ENCODE measurements around the gene ARL6IP1. TPM values are rescaled to one million over a fixed set of nuclear protein-coding genes. Genes with fewer than 3 reads are reported as not detected.

The ARL6IP1 gene
- total and polyA plus RNA-seq, 8 donors, result 97.6 to 360 (median 214) TPM

DNA sequence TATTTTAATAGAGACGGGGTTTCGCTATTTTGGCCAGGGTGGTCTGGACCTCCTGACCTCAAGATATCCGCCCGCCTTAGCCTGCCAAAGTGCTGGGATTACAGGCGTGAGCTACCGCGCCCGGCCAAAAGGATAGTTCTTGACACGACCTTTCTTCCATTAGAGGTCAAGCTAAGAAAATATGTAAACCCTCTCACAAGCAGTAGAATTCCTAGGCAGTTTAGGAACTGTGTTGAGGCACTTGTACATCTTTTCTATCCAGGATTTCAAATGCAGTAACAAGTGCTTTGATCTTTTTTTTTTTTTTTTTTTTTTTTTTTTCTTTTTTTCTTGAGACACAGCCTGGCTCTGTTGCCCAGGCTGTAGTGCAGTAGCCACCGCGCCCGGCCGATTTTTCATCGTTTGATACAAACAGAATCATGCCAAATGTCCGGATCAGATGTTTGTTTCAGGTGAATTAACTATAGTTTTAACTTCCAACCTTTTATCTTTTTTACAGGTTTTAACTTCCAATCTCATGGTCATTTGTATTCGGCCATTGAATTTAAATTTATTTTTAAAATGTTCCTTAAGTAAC is 1.5 kb upstream of the ARL6IP1 start:
- ATAC-seq, result no peak
- intact Hi-C loops (cut with DNase I), result no loop called here
- peaks cover 9 to 61% of the 10 kb centered on the region in 2 donors for H3K4me1 ChIP-seq

GRCh38 chr16:18800775-18801144 is 589 bp downstream of the ARL6IP1 start:
- peak; percentile 2 for ATAC-seq
- TF ChIP-seq, protein P1, sequence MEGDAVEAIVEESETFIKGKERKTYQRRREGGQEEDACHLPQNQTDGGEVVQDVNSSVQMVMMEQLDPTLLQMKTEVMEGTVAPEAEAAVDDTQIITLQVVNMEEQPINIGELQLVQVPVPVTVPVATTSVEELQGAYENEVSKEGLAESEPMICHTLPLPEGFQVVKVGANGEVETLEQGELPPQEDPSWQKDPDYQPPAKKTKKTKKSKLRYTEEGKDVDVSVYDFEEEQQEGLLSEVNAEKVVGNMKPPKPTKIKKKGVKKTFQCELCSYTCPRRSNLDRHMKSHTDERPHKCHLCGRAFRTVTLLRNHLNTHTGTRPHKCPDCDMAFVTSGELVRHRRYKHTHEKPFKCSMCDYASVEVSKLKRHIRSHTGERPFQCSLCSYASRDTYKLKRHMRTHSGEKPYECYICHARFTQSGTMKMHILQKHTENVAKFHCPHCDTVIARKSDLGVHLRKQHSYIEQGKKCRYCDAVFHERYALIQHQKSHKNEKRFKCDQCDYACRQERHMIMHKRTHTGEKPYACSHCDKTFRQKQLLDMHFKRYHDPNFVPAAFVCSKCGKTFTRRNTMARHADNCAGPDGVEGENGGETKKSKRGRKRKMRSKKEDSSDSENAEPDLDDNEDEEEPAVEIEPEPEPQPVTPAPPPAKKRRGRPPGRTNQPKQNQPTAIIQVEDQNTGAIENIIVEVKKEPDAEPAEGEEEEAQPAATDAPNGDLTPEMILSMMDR (IDR thresholded peaks at IDR 0.05), result no peak
- intact Hi-C loops (cut with DNase I), result no loop called here
- DNase-seq, result peak in 1 of 4 donors; percentile 19
- H3K4me1 ChIP-seq, result peaks cover 9 to 62% of the 10 kb centered on the region in 2 donors
- H3K9me3 ChIP-seq, result no peaks in the 10 kb centered on the region
- H3K36me3 ChIP-seq, result peaks cover 0 to 17% of the 10 kb centered on the region in 2 donors
- no peaks in the 10 kb centered on the region for H3K27me3 ChIP-seq
- H3K4me3 ChIP-seq, result peak overlapping the region; percentile 56 to 95
- peak overlapping the region; percentile 68 to 88 for H3K27ac ChIP-seq

More for the DNA sequence above, 1.5 kb upstream of the ARL6IP1 start:
- no peak overlapping the region for H3K4me3 ChIP-seq
- TF ChIP-seq, protein P1 (IDR thresholded peaks at IDR 0.05), result no peak
- no peaks in the 10 kb centered on the region for H3K9me3 ChIP-seq
- H3K27ac ChIP-seq, result peak overlapping the region in 1 of 2 donors; percentile 81
- H3K27me3 ChIP-seq, result no peaks in the 10 kb centered on the region
- peaks cover 0 to 12% of the 10 kb centered on the region in 2 donors for H3K36me3 ChIP-seq
- no peak for DNase-seq

- DNase-seq, result no peak
- Histone ChIP-seq H3K4me3 (peak overlapping the region; percentile 56 to 95), H3K4me1 (peaks cover 9 to 62% of the 10 kb centered on the region in 2 donors), H3K27me3 (no peaks in the 10 kb centered on the region), H3K9me3 (no peaks in the 10 kb centered on the region), H3K36me3 (peaks cover 0 to 22% of the 10 kb centered on the region in 2 donors), H3K27ac (peak overlapping the region in 1 of 2 donors; percentile 88)
- no peak for ATAC-seq
- TF ChIP-seq, protein P1 (IDR thresholded peaks at IDR 0.05), result no peak
- intact Hi-C loops (cut with DNase I), result no loop called here
These were observed 1.1 kb downstream of the ARL6IP1 start for GRCh38 chr16:18800293-18800692.

DNA sequence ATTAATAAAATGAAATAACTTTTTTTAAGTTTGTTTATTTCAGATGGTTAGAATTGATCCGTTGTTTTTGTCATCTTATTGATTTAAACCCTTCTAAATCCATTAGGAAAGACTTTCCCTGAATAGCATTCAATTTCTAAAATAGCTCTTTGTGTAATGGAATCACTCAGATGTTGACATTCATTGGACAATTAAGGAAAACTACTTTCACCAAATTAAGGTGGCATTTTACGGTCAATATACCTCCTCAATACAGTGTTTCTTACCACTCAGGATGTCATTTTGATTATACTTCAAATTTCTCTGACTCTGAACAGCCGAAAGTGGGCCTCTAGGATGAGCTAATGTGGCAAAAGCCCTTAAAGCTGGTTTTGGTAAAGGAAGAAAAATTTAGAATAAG is 1.8 kb downstream of the ARL6IP1 start:
- Histone ChIP-seq H3K9me3 (no peaks in the 10 kb centered on the region), H3K27me3 (no peaks in the 10 kb centered on the region), H3K27ac (no peak overlapping the region), H3K4me1 (peaks cover 9 to 55% of the 10 kb centered on the region in 2 donors), H3K4me3 (peak overlapping the region in 1 of 2 donors; percentile 95), H3K36me3 (peaks cover 0 to 29% of the 10 kb centered on the region in 2 donors)
- no peak for DNase-seq
- intact Hi-C loops (cut with DNase I), result no loop called here
- TF ChIP-seq, protein P1 (IDR thresholded peaks at IDR 0.05), result no peak
- no peak for ATAC-seq

DNA sequence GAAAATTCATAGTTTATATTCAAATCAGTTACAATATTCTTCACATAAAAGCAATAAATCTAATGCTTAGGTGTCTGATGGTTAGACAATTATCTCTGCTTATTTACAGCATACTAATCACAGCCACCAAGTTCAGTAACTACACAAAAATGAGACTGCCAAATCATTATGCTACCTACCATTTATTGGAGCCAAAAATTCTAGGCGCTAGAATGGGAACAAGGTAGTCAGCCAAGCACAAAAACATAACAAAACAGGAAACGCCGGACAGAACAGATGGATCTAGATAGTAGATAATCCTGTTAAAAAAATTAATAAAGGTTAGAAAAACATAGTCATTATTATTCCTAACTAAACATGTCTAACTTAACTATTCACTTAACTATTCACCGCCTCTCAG is 3.6 kb downstream of the ARL6IP1 start:
- Histone ChIP-seq H3K4me1 (peaks cover 9 to 38% of the 10 kb centered on the region in 2 donors), H3K36me3 (peaks cover 0 to 46% of the 10 kb centered on the region in 2 donors), H3K27ac (no peak overlapping the region), H3K27me3 (no peaks in the 10 kb centered on the region), H3K9me3 (no peaks in the 10 kb centered on the region), H3K4me3 (no peak overlapping the region)
- DNase-seq (no peak), ATAC-seq (no peak)
- TF ChIP-seq, protein P1 (IDR thresholded peaks at IDR 0.05), result no peak
- intact Hi-C loops (cut with DNase I), result no loop called here
